H1 (cell line): ENCODE measurements around the gene ASGR2. TPM values are rescaled to one million over a fixed set of nuclear protein-coding genes. Genes with fewer than 3 reads are reported as not detected.

Source experiments
- CTCF ChIA-PET: fragments of 300-600 bp; sonication (Branson Sonifier 250); formaldehyde crosslinking; loops from one replicate; lab custom pipeline; 2021; ENCODE audit not compliant: partially characterized antibody; lab: Charles Lee
- POLR2A ChIA-PET: fragments of 300-600 bp; sonication (Branson Sonifier 250); formaldehyde crosslinking; loops from one replicate; lab custom pipeline; 2021; ENCODE audit warnings: inconsistent platforms; ENCODE audit not compliant: partially characterized antibody; lab: Charles Lee
- DNase-seq, 2 experiments: peaks; one replicate each; pipeline versions ENCODE4 v3.0.0 to v3.0.0-alpha.2; 2010 to 2022; ENCODE audit warnings: low spot score in 2 of 2, low read depth in 1 of 2, mixed read lengths in 1 of 2
- FAIRE-seq: peaks from 2 replicates; lab custom pipeline; 2011; peaks lifted over from hg19 to GRCh38; lab: Jason Lieb, UNC
- H2AFZ ChIP-seq: 2 replicates; pipeline ENCODE4 v1.8.1; 2012; ENCODE audit warnings: low read length, inconsistent platforms
- H2AK5ac ChIP-seq: 2 replicates; pipeline ENCODE4 v1.6.1; 2013; ENCODE audit warnings: low read depth, low read length
- H2BK120ac ChIP-seq: replicated peaks from 2 replicates; pipeline ENCODE3; 2013; ENCODE audit warnings: low read depth, low read length, inconsistent platforms
- H2BK12ac ChIP-seq: 2 replicates; pipeline ENCODE4 v1.6.1; 2013; ENCODE audit warnings: low read depth, low read length
- H2BK15ac ChIP-seq: 2 replicates; pipeline ENCODE4 v1.6.1; 2013; ENCODE audit warnings: low read length
- H2BK20ac ChIP-seq: 2 replicates; pipeline ENCODE4 v1.6.1; 2013; ENCODE audit warnings: low read length
- H2BK5ac ChIP-seq: 2 replicates; pipeline ENCODE4 v1.6.1; 2013; ENCODE audit warnings: low read depth, low read length
- H3K14ac ChIP-seq: 2 replicates; pipeline ENCODE4 v1.6.1; 2013; ENCODE audit warnings: inconsistent platforms; ENCODE audit not compliant: insufficient read length
- H3K18ac ChIP-seq: 2 replicates; pipeline ENCODE4 v1.6.1; 2013; ENCODE audit warnings: low read length; ENCODE audit errors: extremely low read depth
- H3K23ac ChIP-seq: 2 replicates; pipeline ENCODE4 v1.6.1; 2013; ENCODE audit warnings: inconsistent platforms; ENCODE audit not compliant: insufficient read length
- H3K23me2 ChIP-seq: 2 replicates; pipeline ENCODE4 v1.6.1; 2013; ENCODE audit warnings: low read depth, low read length
- H3K27ac ChIP-seq: 2 replicates; pipeline ENCODE4 v1.6.1; 2011; ENCODE audit warnings: low read depth, low read length, inconsistent platforms
- H3K27me3 ChIP-seq, 4 experiments: replicated peaks in 1 of 4; 1 replicate in 1 of 4; 2 replicates in 3 of 4; pipeline versions ENCODE4 v1.6.1 to v1.8.1; 2011 to 2013; ENCODE audit warnings: low read length in 3 of 4, mild to moderate bottlenecking in 3 of 4, inconsistent platforms in 2 of 4, mixed read lengths in 2 of 4, moderate library complexity in 1 of 4; ENCODE audit not compliant: control insufficient read depth in 3 of 4, insufficient read depth in 3 of 4; ENCODE audit errors: extremely low read depth in 1 of 4
- H3K36me3 ChIP-seq, 4 experiments: 2 replicates each; pipeline versions ENCODE4 v1.6.1 to v1.8.1; 2011 to 2013; ENCODE audit warnings: mild to moderate bottlenecking in 4 of 4, low read length in 3 of 4, moderate library complexity in 2 of 4, control low read depth in 1 of 4, inconsistent platforms in 1 of 4; ENCODE audit not compliant: insufficient read depth in 4 of 4, control insufficient read depth in 2 of 4
- H3K4ac ChIP-seq: replicated peaks from 2 replicates; pipeline ENCODE3; 2013; ENCODE audit warnings: low read length, low read depth, mixed read lengths, inconsistent platforms; ENCODE audit not compliant: insufficient read length
- H3K4me1 ChIP-seq, 4 experiments: replicated peaks in 1 of 4; 1 replicate in 1 of 4; 2 replicates in 3 of 4; pipeline versions ENCODE4 v1.6.1 to v1.8.1; 2011 to 2013; ENCODE audit warnings: low read length in 3 of 4, inconsistent platforms in 2 of 4, mixed read lengths in 1 of 4; ENCODE audit not compliant: insufficient read depth in 4 of 4, control insufficient read depth in 3 of 4
- H3K4me2 ChIP-seq, 2 experiments: 2 replicates each; pipeline versions ENCODE4 v1.6.1 to v1.8.1; 2011 to 2013; ENCODE audit warnings: low read depth in 2 of 2, low read length in 2 of 2, control low read depth in 1 of 2, inconsistent platforms in 1 of 2, mild to moderate bottlenecking in 1 of 2; ENCODE audit not compliant: insufficient read depth in 1 of 2
- H3K4me3 ChIP-seq, 4 experiments: fragments of 200-600, 300-600 bp in 1 of 4; sonication (generic), shearing (Covaris generic), sonication (Bioruptor Twin) in 1 of 4; 2 replicates each; pipeline versions ENCODE4 v1.5.1 to v1.8.1; 2011 to 2016; ENCODE audit warnings: low read length in 4 of 4, low read depth in 3 of 4, control low read depth in 2 of 4, inconsistent platforms in 2 of 4, mild to moderate bottlenecking in 2 of 4, mixed read lengths in 1 of 4, moderate library complexity in 1 of 4; ENCODE audit not compliant: insufficient read depth in 2 of 4; ENCODE audit errors: extremely low read depth in 1 of 4
- H3K56ac ChIP-seq: replicated peaks from 2 replicates; pipeline ENCODE3; 2013; ENCODE audit warnings: low read depth, mild to moderate bottlenecking, mixed read lengths, low read length, inconsistent platforms; ENCODE audit not compliant: insufficient read length
- H3K79me1 ChIP-seq: 2 replicates; pipeline ENCODE4 v1.6.1; 2013; ENCODE audit warnings: low read depth, low read length, control low read depth
- H3K79me2 ChIP-seq, 2 experiments: 2 replicates each; pipeline versions ENCODE4 v1.6.1 to v1.8.1; 2012 to 2013; ENCODE audit warnings: low read length in 2 of 2, mild to moderate bottlenecking in 2 of 2, inconsistent platforms in 1 of 2; ENCODE audit not compliant: insufficient read depth in 2 of 2, control insufficient read depth in 1 of 2
- H3K9ac ChIP-seq, 4 experiments: replicated peaks in 1 of 4; 1 replicate in 1 of 4; 2 replicates in 3 of 4; pipeline versions ENCODE4 v1.6.1 to v1.8.1; 2011 to 2013; ENCODE audit warnings: low read depth in 3 of 4, low read length in 3 of 4, control low read depth in 2 of 4, mild to moderate bottlenecking in 2 of 4, moderate library complexity in 2 of 4, inconsistent platforms in 1 of 4; ENCODE audit errors: extremely low read depth in 1 of 4
- H3K9me3 ChIP-seq, 2 experiments: 2 replicates each; pipeline versions ENCODE4 v1.6.1 to v1.8.1; 2012 to 2013; ENCODE audit warnings: mild to moderate bottlenecking in 2 of 2, moderate library complexity in 2 of 2, control low read depth in 1 of 2, inconsistent platforms in 1 of 2, low read depth in 1 of 2, low read length in 1 of 2, mixed read lengths in 1 of 2; ENCODE audit not compliant: insufficient read depth in 2 of 2
- H4K20me1 ChIP-seq, 2 experiments: replicated peaks in 1 of 2; 2 replicates each; pipeline versions ENCODE3 to v1.8.1; 2011 to 2013; ENCODE audit warnings: inconsistent platforms in 2 of 2, low read length in 2 of 2, mild to moderate bottlenecking in 1 of 2; ENCODE audit not compliant: insufficient read depth in 2 of 2, control insufficient read depth in 1 of 2
- H4K5ac ChIP-seq: 2 replicates; pipeline ENCODE4 v1.6.1; 2013; ENCODE audit warnings: low read length, low read depth, mixed read lengths, inconsistent platforms; ENCODE audit not compliant: insufficient read length
- H4K8ac ChIP-seq: 2 replicates; pipeline ENCODE4 v1.8.0; 2013; ENCODE audit warnings: mild to moderate bottlenecking, moderate library complexity, low read length, inconsistent platforms; ENCODE audit not compliant: insufficient read depth; ENCODE audit errors: extremely low read depth
- H4K91ac ChIP-seq: replicated peaks from 2 replicates; pipeline ENCODE3; 2013; ENCODE audit warnings: low read length, mixed read lengths, inconsistent platforms; ENCODE audit not compliant: insufficient read length
- BCL11A ChIP-seq, 2 experiments: IDR thresholded peaks; one replicate each; pipeline ENCODE4 v1.6.1; 2011; ENCODE audit warnings: low read depth in 2 of 2, low read length in 2 of 2, mild to moderate bottlenecking in 2 of 2
- CHD1 ChIP-seq: IDR thresholded peaks from 2 replicates; pipeline ENCODE4 v1.6.1; 2012; ENCODE audit warnings: low read depth, low read length, improper control_type of control experiment
- CTCF ChIP-seq, 3 experiments: IDR thresholded peaks; 1 replicate in 2 of 3; 2 replicates in 1 of 3; pipeline versions ENCODE4 v1.5.1 to v1.6.1; 2011; ENCODE audit warnings: low read length in 3 of 3, mild to moderate bottlenecking in 3 of 3, inconsistent platforms in 2 of 3, low read depth in 1 of 3, moderate library complexity in 1 of 3; ENCODE audit not compliant: insufficient read depth in 1 of 3; ENCODE audit errors: control extremely low read depth in 1 of 3
- GABPA ChIP-seq: IDR thresholded peaks from 2 replicates; pipeline ENCODE4 v1.6.1; 2011; ENCODE audit warnings: mild to moderate bottlenecking, low read length, moderate library complexity, borderline replicate concordance; ENCODE audit not compliant: insufficient read depth
- RBBP5 ChIP-seq: IDR thresholded peaks from 2 replicates; pipeline ENCODE4 v1.7.1; 2012; ENCODE audit warnings: low read depth, mild to moderate bottlenecking, inconsistent platforms, low read length, moderate library complexity, borderline replicate concordance
- SRF ChIP-seq: IDR thresholded peaks from 2 replicates; pipeline ENCODE4 v1.6.1; 2011; ENCODE audit warnings: mild to moderate bottlenecking, low read depth, low read length, moderate library complexity
- TAF1 ChIP-seq: IDR thresholded peaks from 2 replicates; pipeline ENCODE4 v1.6.1; 2011; ENCODE audit warnings: mild to moderate bottlenecking, low read depth, low read length
- WGBS, 2 experiments: shearing (Covaris generic) in 1 of 2; methylation state at CpG; one replicate each; pipeline versions ENCODE4 v1.1.6 to v1.1.7; 2013 to 2015; ENCODE audit warnings: low lambda C conversion rate in 2 of 2, mixed read lengths in 2 of 2, inconsistent platforms in 1 of 2, low coverage in 1 of 2, missing lambda C conversion rate in 1 of 2; ENCODE audit not compliant: insufficient replicate concordance in 2 of 2, insufficient coverage in 1 of 2, insufficient read length in 1 of 2; ENCODE audit errors: extremely low coverage in 1 of 2, missing lambda C conversion rate in 1 of 2; 5-methylcytosine and 5-hydroxymethylcytosine counted together
- polyA plus RNA-seq, 7 experiments: library from polyadenylated mRNA; depleted of rRNA in 3 of 7; stranded (reverse) in 5 of 7; unstranded in 2 of 7; fragments of >200 nt in 5 of 7; fragments of 200-250 nt in 2 of 7; gene quantifications; 1 replicate in 5 of 7; 2 replicates in 1 of 7; 4 replicates in 1 of 7; pipeline versions ENCODE4 v1.2.1 to v1.2.3, GENCODE V29; 2011 to 2013; ENCODE audit warnings: missing spikeins in 2 of 7, mixed read lengths in 2 of 7
- total RNA-seq: library from RNA; stranded (reverse); fragmentation: NEBNext Ultra II Directional; extraction: Animal tissue kit (Norgen Biotek cat#: 25700); gene quantifications from 2 replicates; pipeline ENCODE4 v1.2.1, GENCODE V29; 2021

Gene ASGR2
- total and polyA plus RNA-seq, 2 of the 8 experiments (the other 6 are each of a cell fraction or from before 2014, with no cell fraction given) = 0.91 TPM; not detected in 1

- Histone ChIP-seq H2BK15ac (no peak overlapping the region), H4K20me1 (no peaks in the 10 kb centered on the region), H3K4me2 (no peak overlapping the region), H3K14ac (no peak overlapping the region), H2BK5ac (no peak overlapping the region), H3K79me2 (no peaks in the 10 kb centered on the region), H3K4me3 (no peak overlapping the region), H4K8ac (no peak overlapping the region), H3K56ac (no peak overlapping the region), H2BK20ac (no peak overlapping the region), H3K36me3 (no peaks in the 10 kb centered on the region), H3K27me3 (no peaks in the 10 kb centered on the region), H2BK12ac (no peak overlapping the region), H3K18ac (no peak overlapping the region; the same call in 1 of the 2 replicates), H3K4me1 (no peaks in the 10 kb centered on the region), H3K79me1 (no peaks in the 10 kb centered on the region), H3K27ac (no peak overlapping the region), H2AFZ (peak overlapping the region; percentile 39; the same call in 1 of the 2 replicates), H2BK120ac (no peak overlapping the region), H3K9ac (no peak overlapping the region), H3K9me3 (no peaks in the 10 kb centered on the region), H4K91ac (no peak overlapping the region), H3K23me2 (no peaks in the 10 kb centered on the region), H2AK5ac (no peak overlapping the region), H3K4ac (no peak overlapping the region), H4K5ac (no peak overlapping the region), H3K23ac (no peak overlapping the region)
- no peak for DNase-seq
- ChIA-PET CTCF (interaction anchor here (0.6 to 1.4 kb wide), 4 partner anchors 28 to 57 kb away, joined by 3 read pairs; no protein-coding TSS in a partner anchor), POLR2A (interaction anchor here (1.6 kb wide), 1 partner anchor 10 kb away, joined by 5 read pairs; no protein-coding TSS in a partner anchor)
- TF ChIP-seq TAF1 (no peak), CHD1 (no peak), CTCF (IDR thresholded peaks at IDR 0.05; ENCODE audit: control extremely low read depth in 1 of 3, insufficient read depth in 1 of 3, low read depth in 1 of 3, low read length in 3 of 3) (no peak), GABPA (no peak), RBBP5 (no peak), BCL11A (IDR thresholded peaks at IDR 0.05; ENCODE audit: low read depth in 2 of 2, low read length in 2 of 2) (no peak), SRF (no peak)
- no peak for FAIRE-seq
- WGBS, 2 experiments = 94% methylated on average over 10 of the region's 10 CpGs; no CpG with 5 or more reads in 1 of the 2 experiments
These were observed 34.1 kb downstream of the ASGR2 start for GRCh38 chr17:7080456-7081041.
